Endothelial cell of umbilical vein (primary cell): ENCODE measurements around the gene MMUT. TPM values are rescaled to one million over a fixed set of nuclear protein-coding genes. Genes with fewer than 3 reads are reported as not detected.
A peak's percentile ranks its signal among the peaks of the same experiment; 100 is the strongest.

Experiments
- Bru-seq: library from RNA; stranded (reverse); fragments of 400-500 nt; gene quantifications from one replicate; lab custom pipeline; 2021; lab: Mats Ljungman, UMichigan
- BruChase-seq, 2 experiments: library from RNA; stranded (reverse); fragments of 400-500 nt; gene quantifications; one replicate each; lab custom pipeline; 2021; lab: Mats Ljungman, UMichigan
- BruUV-seq: library from RNA; stranded (reverse); fragments of 400-500 nt; replicated peaks from 2 replicates; lab custom pipeline; 2021; lab: Mats Ljungman, UMichigan
- CTCF ChIA-PET: fragments of 300-600, 350-600 bp; sonication (Branson Sonifier 250); formaldehyde crosslinking; loops from one replicate; lab custom pipeline; 2021; ENCODE audit warnings: antibody characterized with exemption, inconsistent platforms; lab: Charles Lee
- POLR2A ChIA-PET: fragments of 300-600, 350-600 bp; sonication (Branson Sonifier 250); formaldehyde crosslinking; loops from one replicate; lab custom pipeline; 2021; ENCODE audit warnings: antibody characterized with exemption, inconsistent platforms; lab: Charles Lee
- DNase-seq: peaks from one replicate; pipeline ENCODE4 v3.0.0-alpha.2; 2011; ENCODE audit warnings: low read depth, low spot score
- FAIRE-seq: peaks from 2 replicates; lab custom pipeline; 2011; peaks lifted over from hg19 to GRCh38; lab: Jason Lieb, UNC
- H2AFZ ChIP-seq: 2 replicates; pipeline ENCODE4 v1.6.0; 2012; ENCODE audit warnings: low read depth, low read length, control low read depth, inconsistent platforms
- H3K27ac ChIP-seq: 2 replicates; pipeline ENCODE4 v1.5.1; 2011; ENCODE audit warnings: low read depth, mild to moderate bottlenecking, control low read depth, low read length, moderate library complexity; ENCODE audit not compliant: insufficient read depth
- H3K27me3 ChIP-seq, 2 experiments: 2 replicates each; pipeline versions ENCODE4 v1.6.0 to v1.6.1; 2011; ENCODE audit warnings: low read length in 2 of 2, mixed read lengths in 1 of 2; ENCODE audit not compliant: control insufficient read depth in 2 of 2, insufficient read depth in 2 of 2
- H3K36me3 ChIP-seq, 2 experiments: 2 replicates in 1 of 2; 3 replicates in 1 of 2; pipeline ENCODE4 v1.5.1; 2011; ENCODE audit warnings: low read length in 2 of 2, mild to moderate bottlenecking in 1 of 2, moderate library complexity in 1 of 2; ENCODE audit not compliant: control insufficient read depth in 2 of 2, insufficient read depth in 2 of 2; ENCODE audit errors: extremely low read depth in 1 of 2
- H3K4me1 ChIP-seq: 3 replicates; pipeline ENCODE4 v1.5.1; 2011; ENCODE audit warnings: mild to moderate bottlenecking, low read length; ENCODE audit not compliant: control insufficient read depth, insufficient read depth; ENCODE audit errors: extremely low read depth
- H3K4me2 ChIP-seq: 2 replicates; pipeline ENCODE4 v1.6.1; 2011; ENCODE audit warnings: low read length, control low read depth, mixed read lengths; ENCODE audit not compliant: insufficient read depth
- H3K4me3 ChIP-seq, 3 experiments: fragments of 200-600 bp in 1 of 3; sonication (generic), shearing (Covaris generic) in 1 of 3; replicated peaks in 1 of 3; 2 replicates each; pipeline ENCODE4 v1.5.1; 2011 to 2016; ENCODE audit warnings: control low read depth in 3 of 3, low read length in 3 of 3, mild to moderate bottlenecking in 2 of 3, inconsistent platforms in 1 of 3, low read depth in 1 of 3, moderate library complexity in 1 of 3; ENCODE audit not compliant: insufficient read depth in 1 of 3
- H3K79me2 ChIP-seq: 2 replicates; pipeline ENCODE4 v1.6.0; 2012; ENCODE audit warnings: low read length, inconsistent platforms; ENCODE audit not compliant: control insufficient read depth, insufficient read depth
- H3K9ac ChIP-seq: replicated peaks from 2 replicates; pipeline ENCODE3; 2011; ENCODE audit warnings: low read length, control low read depth; ENCODE audit not compliant: insufficient read depth; ENCODE audit errors: extremely low read depth
- H3K9me1 ChIP-seq: replicated peaks from 3 replicates; pipeline ENCODE4 v1.6.0; 2011; ENCODE audit warnings: mild to moderate bottlenecking, low read length; ENCODE audit not compliant: control insufficient read depth, insufficient read depth; ENCODE audit errors: extremely low read depth
- H3K9me3 ChIP-seq: replicated peaks from 2 replicates; pipeline ENCODE4 v1.5.1; 2012; ENCODE audit warnings: low read length, inconsistent platforms; ENCODE audit not compliant: control insufficient read depth, insufficient read depth
- H4K20me1 ChIP-seq: replicated peaks from 2 replicates; pipeline ENCODE3; 2011; ENCODE audit warnings: mild to moderate bottlenecking, low read length; ENCODE audit not compliant: control insufficient read depth, insufficient read depth; ENCODE audit errors: extremely low read depth
- CTCF ChIP-seq, 2 donors: IDR thresholded peaks; 1 replicate in 1 of 2; 2 replicates in 1 of 2; pipeline ENCODE4 v1.5.1; 2011; ENCODE audit warnings: low read length in 2 of 2, mild to moderate bottlenecking in 2 of 2, moderate library complexity in 2 of 2, control low read depth in 1 of 2, inconsistent platforms in 1 of 2, low read depth in 1 of 2; ENCODE audit not compliant: insufficient read depth in 1 of 2; ENCODE audit errors: extremely low read depth in 1 of 2
- EZH2 ChIP-seq: IDR thresholded peaks from 2 replicates; pipeline ENCODE4 v1.6.1; 2012; ENCODE audit warnings: borderline replicate concordance, low read depth, mild to moderate bottlenecking, moderate library complexity, low read length, inconsistent platforms; ENCODE audit not compliant: severe bottlenecking
- FOS ChIP-seq: IDR thresholded peaks from 2 replicates; pipeline ENCODE4 v1.6.1; 2011; ENCODE audit warnings: mild to moderate bottlenecking, low read length, moderate library complexity, borderline replicate concordance; ENCODE audit not compliant: insufficient read depth
- GATA2 ChIP-seq: IDR thresholded peaks from 2 replicates; pipeline ENCODE4 v1.7.0; 2011; ENCODE audit warnings: low read depth, mild to moderate bottlenecking, moderate library complexity, mixed read lengths, low read length; ENCODE audit not compliant: insufficient read length, insufficient read depth
- JUN ChIP-seq: IDR thresholded peaks from 2 replicates; pipeline ENCODE4 v1.6.1; 2011; ENCODE audit warnings: borderline replicate concordance, low read depth; ENCODE audit not compliant: insufficient read length, insufficient read depth
- MYC ChIP-seq: IDR thresholded peaks from one replicate; pipeline ENCODE4 v1.6.1; 2011; ENCODE audit warnings: mild to moderate bottlenecking, low read depth, low read length
- POLR2A ChIP-seq: IDR thresholded peaks from 2 replicates; pipeline ENCODE4 v1.6.1; 2012; ENCODE audit warnings: low read depth, mild to moderate bottlenecking, control low read depth, low read length
- POLR2AphosphoS5 ChIP-seq: IDR thresholded peaks from 2 replicates; pipeline ENCODE4 v1.6.1; 2012; ENCODE audit warnings: low read depth, mild to moderate bottlenecking, control low read depth, low read length, moderate library complexity; ENCODE audit not compliant: insufficient read depth
- dilution Hi-C: fragments of 300-500 bp; cut with MboI; formaldehyde crosslinking; loops from one replicate; pipeline ENCODE4 v1.15.0; 2019; ENCODE audit warnings: low sequenced_read_pairs; ENCODE audit not compliant: extremely low pct_ligation_motif_present
- intact Hi-C: fragments of 100-400 bp; cut with micrococcal nuclease; formaldehyde crosslinking; loops from one replicate; pipeline ENCODE4 v1.10.0; 2022
- long read RNA-seq: library from polyadenylated mRNA; stranded (forward); transcript quantifications from one replicate; pipeline ENCODE4 v2.0.0, GENCODE V29; 2021
- polyA minus RNA-seq, 3 experiments: library from RNA; depleted of rRNA, polyadenylated mRNA; stranded (reverse); fragments of >200 nt; gene quantifications; 1 replicate in 1 of 3; 2 replicates in 2 of 3; pipeline ENCODE4 v1.2.3, GENCODE V29; 2011
- polyA plus RNA-seq, 4 experiments: library from polyadenylated mRNA; depleted of rRNA in 3 of 4; stranded (reverse) in 3 of 4; unstranded in 1 of 4; fragments of >200 nt; gene quantifications; 2 replicates each; pipeline versions ENCODE4 v1.2.1 to v1.2.3, GENCODE V29; 2011 to 2012; ENCODE audit warnings: missing spikeins in 1 of 4
- total RNA-seq: library from RNA; stranded (reverse); gene quantifications from 2 replicates; pipeline ENCODE4 v1.2.3, GENCODE V29; 2021
- TF ChIP-seq, protein P1 (sequence below): IDR thresholded peaks from 2 replicates; pipeline ENCODE4 v1.6.1; 2011; ENCODE audit not compliant: insufficient read depth, insufficient read length

The MMUT gene
- total RNA-seq (15.7 and 16.2 TPM in 2 replicates), polyA plus RNA-seq (6.6 and 7.8 TPM in 2 replicates), polyA minus RNA-seq (12.9 and 15.1 TPM in 2 replicates), Bru-seq, nascent RNA (percentile 71 among the genes with signal in this experiment), BruChase-seq, experiment 1, labeled RNA remaining after a 6-hour chase (percentile 76 among the genes with signal in this experiment), BruChase-seq, experiment 2, labeled RNA remaining after a 2-hour chase (percentile 64 among the genes with signal in this experiment)
- 7.9 and 8.1 TPM in 2 replicates for polyA plus RNA-seq (2011; cell fraction: cytosol; rRNA removed)
- 14.3 and 17.5 TPM in 2 replicates for polyA plus RNA-seq (2011; cell fraction: nucleus; rRNA removed)
- polyA plus RNA-seq (2012), result 12.3 and 12.7 TPM in 2 replicates
- polyA minus RNA-seq (2011; cell fraction: cytosol; rRNA and poly(A)+ RNA removed), result 7.0 TPM
- polyA minus RNA-seq (2011; cell fraction: nucleus; rRNA and poly(A)+ RNA removed), result 7.5 and 9.2 TPM in 2 replicates
- long read RNA-seq, transcript MUT-201 (13 exons, 3,749 nt), result major isoform, 52 of 75 reads
- long read RNA-seq, partial matches to known transcripts, result 2 of 75 reads
- long read RNA-seq, other reads (novel, unspliced or antisense), result 21 of 75 reads

- intact Hi-C loops (loop anchor here (1.0 kb wide), 2 partner anchors 69 to 144 kb away; no protein-coding TSS in a partner anchor), dilution Hi-C loops (no loop called here)
- no TSS peak for BruUV-seq
- no peaks in the 10 kb centered on the region for H4K20me1 ChIP-seq
- H3K27me3 ChIP-seq, result no peaks in the 10 kb centered on the region
- ChIA-PET CTCF (interaction anchor here (1.0 kb wide), 1 partner anchor 10 kb away, joined by 5 read pairs; no protein-coding TSS in a partner anchor), POLR2A (no interaction called here)
- H3K4me3 ChIP-seq, result peak within 1 kb of the TSS; percentile 66 to 96 (median 92)
- peak within 1 kb of the TSS; percentile 77 for H3K9ac ChIP-seq
- peak within 1 kb of the TSS; percentile 96 for H3K4me2 ChIP-seq
- no peaks in the 10 kb centered on the region for H3K9me3 ChIP-seq
- H3K9me1 ChIP-seq, result no peaks in the 10 kb centered on the region
- no peaks in the 10 kb centered on the region for H3K36me3 ChIP-seq
- peaks cover 19% of the 10 kb centered on the region for H3K4me1 ChIP-seq
- FAIRE-seq (peak; percentile 97), DNase-seq (peak; percentile 94)
- peak within 1 kb of the TSS; percentile 96 for H2AFZ ChIP-seq
- H3K79me2 ChIP-seq, result peaks cover 20% of the 10 kb centered on the region
- TF ChIP-seq POLR2AphosphoS5, result peak; percentile 74
- TF ChIP-seq FOS, result no peak
- peak; percentile 72 for TF ChIP-seq POLR2A
- H3K27ac ChIP-seq, result peak within 1 kb of the TSS; percentile 68
These were observed at the start of gene MMUT, which contains the start of gene CENPQ for GRCh38 chr6:49462927-49463611. Gene MMUT (minus strand): TSS chr6:49463253. CDS start chr6:49459466, 3,787 bp downstream. Gene CENPQ (plus strand): TSS chr6:49463370. CDS start chr6:49470177, 6,807 bp downstream.

GRCh38 chr6:49509342-49509741 is 46.3 kb upstream of the MMUT start:
- POLR2A ChIA-PET, result no interaction called here
- intact Hi-C loops, result no loop called here

More at GRCh38 chr6:49509342-49509741, 46.3 kb upstream of the MMUT start:
- no peak overlapping the region for H3K9ac ChIP-seq
- no peak overlapping the region for H3K27ac ChIP-seq
- no peaks in the 10 kb centered on the region for H3K36me3 ChIP-seq
- DNase-seq (no peak), FAIRE-seq (no peak)
- no peaks in the 10 kb centered on the region for H3K9me1 ChIP-seq
- H3K79me2 ChIP-seq, result no peaks in the 10 kb centered on the region
- H3K27me3 ChIP-seq, result no peaks in the 10 kb centered on the region
- dilution Hi-C loops, result no loop called here
- no TSS peak for BruUV-seq
- no peak overlapping the region for H3K4me2 ChIP-seq
- H4K20me1 ChIP-seq, result no peaks in the 10 kb centered on the region
- H3K4me1 ChIP-seq, result no peaks in the 10 kb centered on the region
- no peak overlapping the region for H2AFZ ChIP-seq
- CTCF ChIA-PET, result interaction anchor here (2.3 kb wide), 1 partner anchor 23 kb away, joined by 5 read pairs; no protein-coding TSS in a partner anchor
- H3K4me3 ChIP-seq, result no peak overlapping the region
- TF ChIP-seq JUN (no peak), MYC (no peak), EZH2 (no peak), CTCF (IDR thresholded peaks at IDR 0.05; ENCODE audit: extremely low read depth in 1 of 2, insufficient read depth in 1 of 2, low read depth in 1 of 2, low read length in 2 of 2) (no peak), GATA2 (no peak), FOS (no peak), POLR2AphosphoS5 (no peak), POLR2A (no peak)
- TF ChIP-seq, protein P1, sequence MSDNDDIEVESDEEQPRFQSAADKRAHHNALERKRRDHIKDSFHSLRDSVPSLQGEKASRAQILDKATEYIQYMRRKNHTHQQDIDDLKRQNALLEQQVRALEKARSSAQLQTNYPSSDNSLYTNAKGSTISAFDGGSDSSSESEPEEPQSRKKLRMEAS, result no peak
- H3K9me3 ChIP-seq, result no peaks in the 10 kb centered on the region
